Colonic mucosa (tissue), 4 donors: ENCODE results near the gene RHOBTB1. TPM values are rescaled to one million over a fixed set of nuclear protein-coding genes. Genes with fewer than 3 reads are reported as not detected.

Experiments
- DNase-seq: peaks from one replicate; pipeline ENCODE4 v3.0.0-alpha.2; 2020
- H3K27ac ChIP-seq: fragments of 200-600 bp; one replicate; pipeline ENCODE4 v1.8.0; 2021
- H3K27me3 ChIP-seq: fragments of 200-600 bp; one replicate; pipeline ENCODE4 v1.8.0; 2021
- H3K36me3 ChIP-seq: fragments of 200-600 bp; one replicate; pipeline ENCODE4 v1.8.0; 2021
- H3K4me1 ChIP-seq: fragments of 200-600 bp; one replicate; pipeline ENCODE4 v1.8.0; 2021; ENCODE audit warnings: mild to moderate bottlenecking
- H3K4me3 ChIP-seq: fragments of 200-600 bp; one replicate; pipeline ENCODE4 v1.8.0; 2021
- H3K9ac ChIP-seq, 2 donors: one replicate each; pipeline ENCODE4 v1.7.0; 2013; ENCODE audit warnings: control low read depth in 2 of 2, low read depth in 2 of 2, low read length in 2 of 2
- H3K9me3 ChIP-seq: fragments of 200-600 bp; one replicate; pipeline ENCODE4 v1.8.0; 2021
- CTCF ChIP-seq: fragments of 200-600 bp; IDR thresholded peaks from one replicate; pipeline ENCODE4 v1.8.0; 2022; ENCODE audit warnings: antibody characterized with exemption, mild to moderate bottlenecking
- intact Hi-C: fragments of 100-400 bp; cut with DNase I; formaldehyde crosslinking; loops from one replicate; pipeline ENCODE4 v1.14.1; 2022
- total RNA-seq, 2 donors: library from RNA; stranded (reverse); fragmentation: NEBNext Ultra II Directional in 1 of 2; extraction: Animal tissue kit (Norgen Biotek cat#: 25700) in 1 of 2; gene quantifications; one replicate each; pipeline ENCODE4 v1.2.1, GENCODE V29; 2021
- donor health status: healthy.
- donor health status: DM: no; HTN: no; CAD: no.
- donor health status: DM: no; HTN: no; CAD: no.

Gene RHOBTB1
- total RNA-seq, 2 donors from 2014 or later, result 2.5 to 4.9 TPM

GRCh38 chr10:60963441-60964256 lies 19.7 kb upstream of the RHOBTB1 start:
- no peaks in the 10 kb centered on the region for H3K9me3 ChIP-seq
- H3K4me1 ChIP-seq, result no peaks in the 10 kb centered on the region
- intact Hi-C loops, result loop anchor here (2.0 to 5.0 kb wide), 3 partner anchors 81 to 319 kb away; no protein-coding TSS in a partner anchor
- no peak overlapping the region for H3K4me3 ChIP-seq
- no peaks in the 10 kb centered on the region for H3K27me3 ChIP-seq
- H3K36me3 ChIP-seq, result no peaks in the 10 kb centered on the region
- H3K27ac ChIP-seq, result no peak overlapping the region
- no peak for TF ChIP-seq CTCF
- DNase-seq, result no peak
- H3K9ac ChIP-seq, result no peak overlapping the region

- intact Hi-C loops, result loop anchor here (5.0 kb wide), 2 partner anchors 141 to 319 kb away; no protein-coding TSS in a partner anchor
- H3K9me3 ChIP-seq, result no peaks in the 10 kb centered on the region
- H3K36me3 ChIP-seq, result no peaks in the 10 kb centered on the region
- H3K4me3 ChIP-seq, result no peak overlapping the region
- no peak for DNase-seq
- TF ChIP-seq CTCF, result no peak
- H3K4me1 ChIP-seq, result no peaks in the 10 kb centered on the region
- no peak overlapping the region for H3K9ac ChIP-seq
- H3K27ac ChIP-seq, result no peak overlapping the region
- H3K27me3 ChIP-seq, result no peaks in the 10 kb centered on the region
Observed at GRCh38 chr10:60962946-60963345, 19.0 kb upstream of the RHOBTB1 start.

- Histone ChIP-seq H3K9me3 (no peaks in the 10 kb centered on the region), H3K4me3 (no peak overlapping the region), H3K27ac (no peak overlapping the region), H3K27me3 (no peaks in the 10 kb centered on the region), H3K4me1 (no peaks in the 10 kb centered on the region), H3K9ac (no peak overlapping the region), H3K36me3 (no peaks in the 10 kb centered on the region)
- intact Hi-C loops, result loop anchor here (5.0 kb wide), 2 partner anchors 139 to 321 kb away; no protein-coding TSS in a partner anchor
- DNase-seq, result no peak
- TF ChIP-seq CTCF, result no peak
Observed at GRCh38 chr10:60960913-60961312, 16.9 kb upstream of the RHOBTB1 start.

- Histone ChIP-seq H3K36me3 (no peaks in the 10 kb centered on the region), H3K4me3 (no peak overlapping the region), H3K9ac (no peak overlapping the region), H3K4me1 (no peaks in the 10 kb centered on the region), H3K27ac (no peak overlapping the region), H3K9me3 (no peaks in the 10 kb centered on the region), H3K27me3 (no peaks in the 10 kb centered on the region)
- no peak for DNase-seq
- no peak for TF ChIP-seq CTCF
- intact Hi-C loops, result loop anchor here (5.0 kb wide), 2 partner anchors 138 to 322 kb away; no protein-coding TSS in a partner anchor
Observed at GRCh38 chr10:60960031-60960430, 16.0 kb upstream of the RHOBTB1 start.

GRCh38 chr10:60958892-60959601 lies 15.1 kb upstream of the RHOBTB1 start:
- intact Hi-C loops, result no loop called here
- DNase-seq, result no peak
- H3K36me3 ChIP-seq, result no peaks in the 10 kb centered on the region
- H3K27me3 ChIP-seq, result no peaks in the 10 kb centered on the region
- no peaks in the 10 kb centered on the region for H3K9me3 ChIP-seq
- no peak overlapping the region for H3K9ac ChIP-seq
- no peaks in the 10 kb centered on the region for H3K4me1 ChIP-seq
- no peak overlapping the region for H3K27ac ChIP-seq
- no peak overlapping the region for H3K4me3 ChIP-seq
- TF ChIP-seq CTCF, result no peak
